SU-DHL-6 (cell line): Measurements from ENCODE around the gene NTF3.

ENCODE experiments used
- H2AFZ ChIP-seq: fragments of 200-600 bp; sonication (generic); 2 replicates; pipeline ENCODE4 v1.6.1; 2014; ENCODE audit warnings: low read depth, mild to moderate bottlenecking, moderate library complexity, mixed read lengths, antibody characterized with exemption, low read length; ENCODE audit not compliant: severe bottlenecking
- H3F3A ChIP-seq: fragments of 200-600 bp; shearing (Covaris generic); 2 replicates; pipeline ENCODE4 v1.6.0; 2016; ENCODE audit warnings: antibody characterized with exemption, mild to moderate bottlenecking; ENCODE audit not compliant: insufficient read depth
- H3K27ac ChIP-seq: fragments of 200-600 bp; sonication (generic); 2 replicates; pipeline ENCODE4 v1.5.1; 2016; ENCODE audit warnings: low read depth, mild to moderate bottlenecking, low read length, moderate library complexity, mixed read lengths
- H3K27me3 ChIP-seq: fragments of 200-600 bp; sonication (generic), shearing (Covaris generic); 2 replicates; pipeline ENCODE4 v1.6.0; 2014; ENCODE audit warnings: mild to moderate bottlenecking, low read length
- H3K36me3 ChIP-seq: fragments of 200-600 bp; sonication (generic); 2 replicates; pipeline ENCODE4 v1.6.1; 2014; ENCODE audit warnings: mild to moderate bottlenecking, low read length, mixed read lengths
- H3K4me2 ChIP-seq: fragments of 300-600, 200-600 bp; shearing (Covaris generic), sonication (generic); 2 replicates; pipeline ENCODE4 v1.6.0; 2014; ENCODE audit warnings: low read length, low read depth, mild to moderate bottlenecking; ENCODE audit not compliant: poor library complexity, severe bottlenecking
- H3K4me3 ChIP-seq: fragments of 200-600 bp; sonication (generic); 2 replicates; pipeline ENCODE4 v1.5.1; 2014; ENCODE audit warnings: antibody characterized with exemption, low read length, mild to moderate bottlenecking, mixed read lengths; ENCODE audit not compliant: insufficient read depth, poor library complexity, severe bottlenecking
- H3K79me2 ChIP-seq: fragments of 200-600 bp; sonication (generic); 2 replicates; pipeline ENCODE4 v1.6.1; 2014; ENCODE audit warnings: mild to moderate bottlenecking, low read length, moderate library complexity; ENCODE audit not compliant: insufficient read depth
- H3K9ac ChIP-seq: fragments of 200-600 bp; sonication (generic); 2 replicates; pipeline ENCODE4 v1.7.0; 2014; ENCODE audit warnings: mild to moderate bottlenecking, low read length
- H3K9me2 ChIP-seq: fragments of 200-600 bp; sonication (generic); replicated peaks from 2 replicates; pipeline ENCODE4 v1.6.1; 2014; ENCODE audit warnings: low read length; ENCODE audit not compliant: insufficient read depth
- H3K9me3 ChIP-seq: fragments of 200-600 bp; sonication (generic); 2 replicates; pipeline ENCODE4 v1.6.1; 2014; ENCODE audit warnings: low read length, mixed read lengths; ENCODE audit not compliant: insufficient read depth
- H4K20me1 ChIP-seq: fragments of 200-600 bp; sonication (generic); 2 replicates; pipeline ENCODE4 v1.6.1; 2014; ENCODE audit warnings: low read depth, mild to moderate bottlenecking, antibody characterized with exemption, low read length, moderate library complexity, mixed read lengths
- EZH2phosphoT487 ChIP-seq: fragments of 200-600 bp; sonication (generic), shearing (Covaris generic); conservative IDR thresholded peaks from 2 replicates; pipeline ENCODE4 v1.6.1; 2018; ENCODE audit warnings: mild to moderate bottlenecking, antibody characterized with exemption, low read length, moderate library complexity, mixed read lengths
- TF ChIP-seq, protein P1 (sequence below): fragments of 200-600 bp; sonication (generic); IDR thresholded peaks from one replicate; pipeline ENCODE4 v1.5.1; 2017; ENCODE audit warnings: antibody characterized with exemption, mild to moderate bottlenecking, low read length, moderate library complexity; ENCODE audit not compliant: insufficient read depth, poor library complexity, severe bottlenecking

The NTF3 gene

GRCh38 chr12:5437182-5437583, 5.3 kb downstream of the NTF3 start:
- Histone ChIP-seq H3K4me2 (no peak overlapping the region), H3K27me3 (no peaks in the 10 kb centered on the region), H4K20me1 (no peaks in the 10 kb centered on the region), H3K36me3 (no peaks in the 10 kb centered on the region), H3K27ac (no peak overlapping the region), H3K79me2 (no peaks in the 10 kb centered on the region), H3K9me3 (no peaks in the 10 kb centered on the region), H3F3A (no peaks in the 10 kb centered on the region), H2AFZ (no peak overlapping the region), H3K4me3 (no peak overlapping the region), H3K9ac (no peak overlapping the region), H3K9me2 (no peaks in the 10 kb centered on the region)
- TF ChIP-seq, protein P1, sequence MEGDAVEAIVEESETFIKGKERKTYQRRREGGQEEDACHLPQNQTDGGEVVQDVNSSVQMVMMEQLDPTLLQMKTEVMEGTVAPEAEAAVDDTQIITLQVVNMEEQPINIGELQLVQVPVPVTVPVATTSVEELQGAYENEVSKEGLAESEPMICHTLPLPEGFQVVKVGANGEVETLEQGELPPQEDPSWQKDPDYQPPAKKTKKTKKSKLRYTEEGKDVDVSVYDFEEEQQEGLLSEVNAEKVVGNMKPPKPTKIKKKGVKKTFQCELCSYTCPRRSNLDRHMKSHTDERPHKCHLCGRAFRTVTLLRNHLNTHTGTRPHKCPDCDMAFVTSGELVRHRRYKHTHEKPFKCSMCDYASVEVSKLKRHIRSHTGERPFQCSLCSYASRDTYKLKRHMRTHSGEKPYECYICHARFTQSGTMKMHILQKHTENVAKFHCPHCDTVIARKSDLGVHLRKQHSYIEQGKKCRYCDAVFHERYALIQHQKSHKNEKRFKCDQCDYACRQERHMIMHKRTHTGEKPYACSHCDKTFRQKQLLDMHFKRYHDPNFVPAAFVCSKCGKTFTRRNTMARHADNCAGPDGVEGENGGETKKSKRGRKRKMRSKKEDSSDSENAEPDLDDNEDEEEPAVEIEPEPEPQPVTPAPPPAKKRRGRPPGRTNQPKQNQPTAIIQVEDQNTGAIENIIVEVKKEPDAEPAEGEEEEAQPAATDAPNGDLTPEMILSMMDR, result no peak

DNA sequence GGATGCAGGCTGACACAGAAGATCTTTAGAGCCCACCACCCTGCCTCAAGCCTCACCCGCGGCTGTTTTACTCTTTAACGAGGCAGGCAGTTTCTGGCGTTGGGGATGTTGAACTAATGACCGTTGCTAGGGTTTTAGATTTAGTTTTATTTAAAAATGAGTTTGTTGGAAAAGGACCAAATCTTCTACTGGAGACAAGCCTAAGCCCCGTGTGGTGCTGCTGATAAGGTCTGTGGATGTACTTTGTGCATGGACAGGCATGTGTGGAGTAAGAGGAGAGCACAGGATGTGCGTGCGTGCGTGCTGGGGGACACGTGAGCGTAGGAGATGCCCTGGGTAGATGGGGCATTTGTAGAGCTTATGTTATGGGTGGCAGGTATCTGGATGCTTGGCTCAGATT, 5.7 kb downstream of the NTF3 start:
- Histone ChIP-seq H3K79me2 (no peaks in the 10 kb centered on the region), H3K27me3 (no peaks in the 10 kb centered on the region)

DNA sequence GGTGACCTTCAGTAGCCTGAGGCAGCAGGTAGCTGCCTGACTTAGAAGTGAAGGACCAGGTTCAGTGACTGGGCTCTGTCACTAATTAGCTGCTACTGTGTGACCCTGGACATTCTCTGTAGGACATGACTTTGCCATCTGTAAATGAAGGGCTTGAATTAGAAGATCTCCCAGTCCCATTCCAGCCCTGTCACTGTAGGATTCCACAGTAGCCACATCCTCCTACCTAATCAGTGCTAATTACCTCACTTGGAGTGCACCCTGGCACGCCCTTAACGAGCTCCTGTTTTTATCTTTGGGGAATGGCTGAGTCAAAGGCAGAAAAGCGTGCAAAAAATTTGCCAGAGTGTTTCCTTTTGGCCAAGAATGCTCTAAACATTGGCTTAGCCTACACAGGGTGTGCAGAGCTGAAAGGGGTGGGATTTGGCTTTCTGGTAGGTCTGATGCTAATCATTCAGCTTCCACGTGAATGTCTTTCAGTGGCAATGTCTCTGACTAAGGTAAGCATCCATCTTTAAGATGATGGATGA, 6.8 kb downstream of the NTF3 start:
- Histone ChIP-seq H2AFZ (no peak overlapping the region), H3K9me3 (no peaks in the 10 kb centered on the region), H3K79me2 (no peaks in the 10 kb centered on the region), H3K9me2 (no peaks in the 10 kb centered on the region), H3K4me3 (no peak overlapping the region), H3K36me3 (no peaks in the 10 kb centered on the region), H4K20me1 (no peaks in the 10 kb centered on the region), H3K4me2 (no peak overlapping the region), H3K27ac (no peak overlapping the region), H3K9ac (no peak overlapping the region), H3K27me3 (no peaks in the 10 kb centered on the region), H3F3A (no peaks in the 10 kb centered on the region)
- no peak for TF ChIP-seq EZH2phosphoT487
- TF ChIP-seq, protein P1, result no peak

More for the DNA sequence above, 5.7 kb downstream of the NTF3 start:
- no peaks in the 10 kb centered on the region for H3K9me2 ChIP-seq
- no peak overlapping the region for H3K27ac ChIP-seq
- H3K4me2 ChIP-seq, result no peak overlapping the region
- H3K4me3 ChIP-seq, result no peak overlapping the region
- TF ChIP-seq, protein P1, result no peak
- TF ChIP-seq EZH2phosphoT487, result no peak
- no peaks in the 10 kb centered on the region for H3K9me3 ChIP-seq
- no peak overlapping the region for H3K9ac ChIP-seq
- H4K20me1 ChIP-seq, result no peaks in the 10 kb centered on the region
- H3F3A ChIP-seq, result no peaks in the 10 kb centered on the region
- no peaks in the 10 kb centered on the region for H3K36me3 ChIP-seq
- no peak overlapping the region for H2AFZ ChIP-seq
